GM18858 (cell line): ENCODE results near the gene DTX1.

Experiments used
- ATAC-seq: cut with Tn5 transposase; IDR thresholded peaks from one replicate; pipeline ENCODE4 v1.9.1; 2021; ENCODE audit not compliant: unreplicated experiment

The DTX1 gene

GRCh38 chr12:113056631-113057488 is at the start of gene DTX1:
Gene DTX1, plus strand, starts transcription at chr12:113056730. Its CDS starts 1,463 bp downstream, at chr12:113058193.
- no peak for ATAC-seq

- no peak for ATAC-seq
Observed at GRCh38 chr12:113007166-113007565, 49.4 kb upstream of the DTX1 start.

DNA sequence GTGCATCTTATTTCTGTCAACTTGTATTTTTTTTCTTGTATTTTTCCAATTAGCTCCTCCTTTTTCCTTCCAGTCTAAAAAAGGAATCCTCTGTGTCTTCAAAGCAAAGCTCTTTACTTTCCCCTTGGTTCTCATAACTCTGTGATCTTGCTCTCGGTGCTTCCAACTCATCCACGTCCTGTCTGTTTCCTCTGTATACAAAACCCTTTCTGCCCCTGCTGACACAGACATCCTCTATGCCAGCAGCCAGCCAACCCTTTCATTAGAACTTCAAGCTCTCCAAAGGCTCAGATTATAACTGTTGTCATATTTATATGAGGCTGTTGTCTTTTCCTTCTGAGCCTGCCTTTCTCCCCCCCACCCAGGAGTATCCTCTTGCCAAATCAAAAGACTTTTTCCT is 45.8 kb upstream of the DTX1 start:
- ATAC-seq, result no peak

DNA sequence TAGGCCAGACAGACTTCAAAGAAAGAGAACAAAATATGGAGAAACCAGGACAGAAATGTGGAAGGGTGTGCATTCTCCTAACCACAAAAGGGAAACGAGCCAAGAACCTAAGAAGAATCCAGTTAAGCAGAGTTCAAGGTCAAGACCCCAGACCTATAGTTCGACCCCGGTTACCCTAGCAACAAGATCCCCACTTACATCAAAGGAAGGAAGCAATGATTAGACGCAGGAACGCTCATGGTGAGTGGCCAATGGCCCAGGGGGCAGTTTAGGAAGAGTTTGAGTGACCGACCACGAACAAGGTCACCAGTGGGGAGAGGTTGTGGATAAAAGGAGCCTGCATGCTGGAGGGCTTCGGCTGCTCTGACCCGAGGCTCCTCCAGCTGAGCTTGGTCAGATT is 42.0 kb upstream of the DTX1 start:
- no peak for ATAC-seq

- no peak for ATAC-seq
Observed at GRCh38 chr12:113016796-113017195, 39.7 kb upstream of the DTX1 start.

DNA sequence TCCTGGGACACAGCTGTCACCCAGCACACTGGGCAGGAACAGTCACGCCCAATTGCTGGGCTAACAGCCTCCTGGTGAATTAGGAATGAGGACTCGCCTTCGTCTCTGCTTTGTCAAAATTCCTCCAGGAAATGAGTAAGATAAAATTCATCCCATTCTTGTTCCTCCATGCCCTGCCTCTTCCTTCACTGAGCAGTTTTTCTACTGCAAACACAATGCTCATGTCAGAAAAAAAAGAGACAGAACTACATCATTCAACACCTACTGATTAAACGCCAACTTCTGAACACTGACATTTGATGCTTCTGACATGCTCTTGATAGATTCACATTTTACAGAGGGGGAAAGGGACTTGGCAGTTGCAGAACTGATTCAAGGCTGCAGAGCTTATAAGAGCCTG is 37.5 kb upstream of the DTX1 start:
- ATAC-seq, result no peak

- no peak for ATAC-seq
Observed at GRCh38 chr12:113021500-113021899, 35.0 kb upstream of the DTX1 start.

DNA sequence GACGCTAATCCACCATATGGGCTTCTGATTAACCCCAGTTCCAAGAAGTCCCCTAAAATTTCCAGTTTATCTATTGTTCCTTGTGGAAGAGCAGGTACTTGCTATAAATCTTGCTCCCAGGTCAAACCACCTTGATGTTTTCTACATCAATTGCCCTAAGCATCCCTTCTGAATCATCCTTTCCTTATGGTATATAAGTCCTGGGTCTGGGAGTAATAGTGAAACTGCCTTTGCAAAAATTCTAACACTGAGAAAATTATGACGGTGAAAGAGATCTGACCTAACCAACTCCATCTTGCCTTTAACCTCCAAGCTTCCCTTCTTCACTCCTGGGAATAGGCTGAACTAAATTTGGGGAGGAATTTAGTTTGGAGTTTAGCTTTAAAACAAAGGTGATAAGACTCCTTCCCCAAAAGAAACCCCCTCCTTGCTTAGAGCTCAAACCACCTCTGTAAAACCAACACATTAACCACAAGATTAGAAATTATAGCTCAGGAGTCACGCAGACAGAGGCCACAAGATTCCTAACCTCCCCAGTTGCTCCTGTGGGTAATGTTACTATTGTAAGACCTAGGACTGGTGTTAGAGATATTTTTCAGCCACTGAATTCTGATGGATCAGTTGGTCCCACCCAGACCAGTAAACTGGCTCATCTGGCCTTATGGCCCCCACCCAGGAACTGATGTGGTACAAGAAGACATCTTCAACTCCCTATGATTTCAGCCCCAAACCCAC is 33.8 kb upstream of the DTX1 start:
- ATAC-seq, result no peak

DNA sequence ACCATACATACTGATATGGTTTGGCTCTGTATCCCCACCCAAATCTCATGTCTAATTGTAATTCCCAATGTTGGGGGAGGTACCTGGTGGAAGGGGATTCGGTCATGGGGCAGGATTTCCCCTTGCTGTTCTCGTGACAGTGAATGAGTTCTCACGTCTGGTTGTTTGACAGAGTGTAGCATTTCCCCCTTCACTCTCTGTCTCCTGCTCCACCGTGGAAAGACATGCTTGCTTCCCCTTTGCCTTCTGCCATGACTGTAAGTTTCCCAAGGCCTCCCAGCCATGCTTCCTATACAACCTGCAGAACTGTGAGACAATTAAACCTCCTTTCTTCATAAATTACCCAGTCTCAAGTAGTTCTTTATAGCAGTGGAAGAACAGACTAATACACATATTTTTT is 28.8 kb upstream of the DTX1 start:
- ATAC-seq, result no peak

DNA sequence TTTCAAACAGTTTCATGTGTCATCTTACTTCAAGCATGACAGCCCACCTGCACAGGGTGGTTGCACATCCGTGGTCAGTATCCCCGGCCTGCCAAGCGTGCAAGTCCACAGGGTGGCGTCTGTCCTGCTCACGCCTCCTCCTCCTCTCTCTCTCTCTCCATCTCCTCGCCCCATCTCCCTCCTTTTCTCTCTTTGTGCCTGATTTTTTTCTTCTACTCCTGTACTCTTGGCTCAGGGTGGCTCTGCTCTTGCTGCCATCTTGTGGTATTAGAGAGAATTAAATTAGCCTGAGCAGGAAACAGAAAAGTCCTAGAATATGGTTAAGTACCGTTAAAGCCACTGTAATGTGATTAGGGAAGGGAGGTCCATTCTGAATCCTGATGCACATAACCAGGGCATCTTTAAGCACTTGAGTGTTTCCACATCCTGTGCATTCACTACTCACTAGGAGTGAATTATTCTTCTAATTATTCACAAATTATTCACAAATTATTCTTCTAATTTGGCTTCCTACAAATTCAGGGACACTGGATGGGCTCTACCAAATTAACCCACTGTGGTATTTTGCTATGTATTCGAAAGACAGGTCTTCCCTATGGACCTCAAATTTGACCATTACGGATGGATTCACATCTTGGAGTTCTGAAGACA is 25.5 kb upstream of the DTX1 start:
- ATAC-seq, result no peak

DNA sequence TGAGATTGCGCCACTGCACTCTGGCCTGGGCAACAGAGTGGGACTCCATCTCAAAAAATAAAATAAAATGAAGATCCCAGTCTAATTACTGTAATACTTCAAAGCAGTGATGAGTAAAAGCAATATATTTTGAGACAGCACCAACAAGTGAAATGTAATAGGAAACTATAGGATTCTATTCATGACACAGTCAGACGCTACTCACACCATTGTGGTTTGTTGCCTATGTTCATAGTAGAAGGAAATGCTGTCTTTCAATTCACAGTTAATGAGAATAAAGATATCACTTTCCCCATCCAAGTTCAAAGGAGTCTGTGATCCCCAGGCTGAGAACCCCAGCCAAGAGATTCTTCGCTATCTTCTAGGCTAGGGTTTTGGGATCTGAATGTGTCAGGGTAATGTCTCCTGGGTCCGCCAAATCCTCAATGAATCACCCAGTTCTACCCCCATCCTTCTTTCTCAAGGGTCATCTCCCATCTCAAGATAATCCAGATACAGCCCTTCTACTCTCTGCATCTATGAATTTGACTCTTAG is 16.6 kb upstream of the DTX1 start:
- ATAC-seq, result no peak

DNA sequence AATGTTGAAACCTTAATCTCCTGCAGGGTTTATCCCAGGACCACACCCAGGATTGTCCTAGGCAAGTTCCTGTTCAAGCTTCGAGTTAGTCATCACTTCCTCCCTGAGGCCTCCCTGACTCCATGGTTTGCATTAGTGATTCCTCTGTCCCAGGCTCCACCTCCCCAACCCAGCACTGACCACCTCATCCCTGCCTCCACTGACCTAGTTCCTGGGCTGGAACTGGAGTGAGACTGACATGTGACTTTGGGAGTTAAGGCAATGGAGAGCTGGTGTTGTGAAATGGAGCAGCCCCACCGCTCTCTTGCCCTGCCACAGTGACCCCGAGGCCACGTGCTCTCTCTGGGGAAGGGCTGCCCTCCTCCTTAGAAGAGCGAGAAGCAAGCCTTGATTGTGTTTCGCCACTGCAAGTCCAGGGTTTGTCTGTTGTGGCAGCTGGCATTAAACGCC is 15.8 kb upstream of the DTX1 start:
- ATAC-seq, result no peak

DNA sequence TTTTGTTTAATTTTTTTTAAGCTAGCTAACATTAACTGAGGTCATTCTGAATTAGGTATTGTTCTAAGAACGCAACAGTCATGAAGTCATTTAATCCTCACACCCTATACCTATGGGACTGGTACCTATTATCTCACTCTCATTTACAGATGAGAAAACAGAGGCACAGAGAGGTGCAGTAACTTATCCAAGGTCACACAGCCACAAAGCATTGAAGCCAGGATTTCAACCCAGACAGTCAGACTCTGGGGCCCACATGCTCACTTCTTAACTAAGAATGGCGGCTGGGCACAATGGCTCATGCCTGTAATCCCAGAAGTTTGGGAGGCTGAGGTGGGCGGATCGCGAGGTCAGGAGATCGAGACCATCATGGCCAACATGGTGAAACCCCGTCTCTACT is 15.0 kb upstream of the DTX1 start:
- no peak for ATAC-seq

DNA sequence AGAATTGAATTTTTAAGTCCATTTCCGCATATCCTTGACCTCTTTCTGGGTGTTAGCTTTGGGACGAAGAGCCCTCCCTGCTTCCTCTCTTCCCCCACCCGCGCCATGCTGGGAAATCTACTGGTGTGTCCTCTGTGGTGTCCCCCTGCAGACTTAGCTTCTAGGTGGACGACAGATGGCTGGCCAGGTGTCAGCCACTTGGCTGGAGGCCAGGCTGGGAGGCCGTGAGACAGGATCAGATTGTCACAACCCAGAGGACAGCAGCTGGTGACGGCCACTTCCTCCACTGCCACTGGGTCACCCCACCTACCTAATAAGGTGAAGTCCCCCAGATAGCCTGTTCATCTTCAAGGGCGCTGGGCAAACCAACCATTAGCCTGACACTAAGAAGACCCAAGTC is 13.3 kb upstream of the DTX1 start:
- ATAC-seq, result no peak

GRCh38 chr12:113044516-113044915 is 12.0 kb upstream of the DTX1 start:
- ATAC-seq, result no peak

DNA sequence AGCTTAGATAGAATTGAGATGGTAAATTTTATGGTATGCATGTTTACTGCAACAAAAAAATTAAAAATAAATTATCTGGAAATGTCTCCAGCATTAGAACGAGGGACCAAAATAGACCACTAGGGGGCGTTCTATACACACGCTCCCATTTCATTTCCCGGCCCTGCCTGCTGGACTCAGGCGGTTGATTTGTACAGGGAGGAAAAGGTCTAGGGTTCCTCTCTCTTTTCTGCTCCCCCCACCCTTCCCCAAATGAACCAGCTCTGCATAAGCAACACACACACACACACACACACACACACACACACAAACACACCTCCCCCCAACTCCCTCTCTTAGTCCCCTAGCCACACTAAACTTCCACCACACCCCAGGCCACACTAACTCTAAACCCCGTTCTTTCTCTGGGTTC is 7.8 kb upstream of the DTX1 start:
- ATAC-seq, result no peak

DNA sequence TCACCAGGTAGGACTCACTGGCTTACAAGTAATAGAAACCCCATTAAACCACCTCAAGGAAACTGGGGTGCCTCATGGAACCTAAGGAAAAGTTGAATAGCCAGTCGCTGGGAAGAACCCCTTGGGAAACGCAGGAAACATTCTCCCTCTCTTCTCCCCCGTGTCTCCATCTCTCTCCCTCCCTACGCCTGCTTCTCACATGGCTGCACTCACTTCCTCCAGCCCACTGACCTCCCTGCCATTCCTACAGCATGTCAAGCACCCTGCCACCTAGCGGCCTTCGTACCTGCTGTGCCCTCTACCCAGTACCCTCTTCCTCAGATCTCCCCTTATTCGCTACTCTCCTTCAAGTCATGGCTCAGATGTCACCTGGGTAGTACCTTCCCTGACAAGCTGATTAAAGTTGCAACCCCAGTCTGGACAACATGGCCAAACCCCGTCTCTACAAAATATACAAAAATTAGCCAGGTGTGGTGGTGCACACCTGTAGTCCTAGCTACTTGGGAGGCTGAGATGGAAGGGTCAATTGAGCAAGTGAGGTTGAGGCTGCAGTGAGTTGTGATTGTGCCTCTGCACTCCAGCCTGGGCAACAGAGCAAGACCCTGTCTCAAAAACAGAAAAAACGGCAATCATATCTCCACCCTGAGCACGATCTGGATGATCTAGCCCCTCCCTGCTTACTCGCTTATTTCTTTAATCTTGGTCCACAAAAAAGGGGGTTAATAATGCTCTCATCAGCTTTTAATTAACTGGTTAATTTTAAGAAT is 6.4 kb upstream of the DTX1 start:
- no peak for ATAC-seq

DNA sequence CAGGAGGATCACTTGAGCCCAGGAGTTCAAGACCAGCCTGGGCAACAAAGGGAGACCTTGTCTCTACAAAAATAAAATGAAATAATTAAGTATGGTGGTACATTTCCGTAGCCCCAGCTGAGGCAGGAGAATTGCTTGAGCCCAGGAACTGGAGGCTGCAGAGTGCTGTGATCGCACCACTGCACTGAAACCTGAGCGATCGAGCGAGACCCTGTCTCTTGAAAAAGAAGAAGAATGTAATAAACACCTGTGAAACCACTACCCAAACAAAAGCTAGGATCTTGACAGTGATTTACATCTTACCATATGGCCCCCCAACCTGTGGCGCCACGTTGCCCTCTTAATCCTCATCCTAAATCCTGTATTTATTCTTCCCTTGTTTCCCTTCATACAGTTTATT is 5.7 kb upstream of the DTX1 start:
- ATAC-seq, result no peak

DNA sequence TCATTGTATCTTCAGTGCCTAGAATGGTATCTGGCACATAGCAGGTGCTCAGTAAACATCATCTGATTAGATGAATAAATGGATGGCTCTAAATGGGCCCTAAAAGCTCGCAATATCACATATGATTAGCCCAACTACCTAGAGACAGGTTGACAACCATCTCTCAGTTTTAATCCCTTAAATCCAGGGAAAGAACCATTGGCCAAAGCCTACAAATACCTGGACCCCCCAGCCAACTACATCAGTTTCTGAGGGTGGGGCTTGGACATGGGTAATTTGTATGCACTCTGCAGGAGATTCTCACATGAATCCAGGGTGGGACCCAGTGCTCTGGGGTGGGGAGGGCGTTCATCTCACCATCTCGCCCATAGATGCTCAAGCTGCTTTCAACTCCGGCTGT is 4.8 kb upstream of the DTX1 start:
- no peak for ATAC-seq

GRCh38 chr12:113052326-113052725 is 4.2 kb upstream of the DTX1 start:
- no peak for ATAC-seq

DNA sequence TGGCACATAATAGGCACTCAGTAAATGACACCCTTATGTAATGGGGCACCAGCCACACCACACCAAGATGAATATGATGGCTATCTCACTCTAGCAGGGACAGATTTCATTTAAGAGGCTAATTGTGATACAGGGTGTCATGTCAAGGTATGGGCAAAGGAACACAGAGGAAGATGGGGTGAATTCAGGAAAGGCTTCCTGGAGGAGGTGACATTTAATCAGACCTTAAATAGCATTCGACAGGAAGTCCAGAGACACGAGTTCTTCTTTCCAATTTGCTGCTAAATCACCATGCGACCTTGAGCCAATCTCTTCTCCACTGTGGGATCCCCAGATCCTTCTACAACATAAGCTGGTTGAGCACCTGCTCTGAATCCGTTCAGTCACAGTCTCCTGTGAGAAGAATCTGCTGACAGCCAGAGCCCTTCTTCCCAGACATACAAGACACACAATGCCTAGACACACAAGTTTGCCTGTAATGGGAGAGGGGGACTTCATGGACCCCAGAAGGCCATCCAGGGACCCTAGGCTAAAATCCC is 1.5 kb upstream of the DTX1 start:
- ATAC-seq, result no peak
